Progenitor cell of endocrine pancreas (in vitro differentiated cells): ENCODE results near the gene RBL2. TPM values are rescaled to one million over a fixed set of nuclear protein-coding genes. Genes with fewer than 3 reads are reported as not detected.

ENCODE experiments used
- DNase-seq: peaks from one replicate; pipeline ENCODE4 v3.0.0; 2021; ENCODE audit warnings: low spot score; ENCODE audit not compliant: unreplicated experiment
- H3K27ac Mint-ChIP-seq: 2 replicates; pipeline ENCODE4 v1.8.0; 2021; ENCODE audit warnings: mild to moderate bottlenecking, moderate library complexity, mixed read lengths
- H3K27me3 Mint-ChIP-seq: 2 replicates; pipeline ENCODE4 v1.8.0; 2021; ENCODE audit warnings: mixed read lengths
- H3K36me3 Mint-ChIP-seq: 2 replicates; pipeline ENCODE4 v1.8.0; 2022; ENCODE audit warnings: mixed read lengths; ENCODE audit not compliant: insufficient read depth
- H3K4me1 Mint-ChIP-seq: 2 replicates; pipeline ENCODE4 v1.8.0; 2021; ENCODE audit warnings: low read depth, mixed read lengths
- H3K4me3 Mint-ChIP-seq: 2 replicates; pipeline ENCODE4 v1.8.0; 2021; ENCODE audit warnings: low read depth, mild to moderate bottlenecking, moderate library complexity, mixed read lengths
- H3K9me3 Mint-ChIP-seq: 2 replicates; pipeline ENCODE4 v1.8.0; 2021; ENCODE audit warnings: low read depth, mixed read lengths
- total RNA-seq: library from RNA; stranded (reverse); gene quantifications from 2 replicates; pipeline ENCODE4 v1.2.1, GENCODE V29; 2021
- TF ChIP-seq, protein P1 (sequence below): fragments of 200-600 bp; sonication (generic); IDR thresholded peaks from one replicate; pipeline ENCODE4 v1.5.0; 2021; ENCODE audit warnings: antibody characterized with exemption, mild to moderate bottlenecking; ENCODE audit not compliant: unreplicated experiment

RBL2 gene
- total RNA-seq, 1 donor from 2014 or later, result 37.7 TPM

GRCh38 chr16:53501216-53501859 lies 67.1 kb downstream of the RBL2 start:
- Mint-ChIP-seq H3K27me3 (no peaks in the 10 kb centered on the region), H3K4me1 (peaks cover 24% of the 10 kb centered on the region), H3K27ac (peak overlapping the region; percentile 98), H3K9me3 (no peaks in the 10 kb centered on the region), H3K4me3 (peak overlapping the region; percentile 90), H3K36me3 (peaks cover 7% of the 10 kb centered on the region)
- TF ChIP-seq, protein P1, sequence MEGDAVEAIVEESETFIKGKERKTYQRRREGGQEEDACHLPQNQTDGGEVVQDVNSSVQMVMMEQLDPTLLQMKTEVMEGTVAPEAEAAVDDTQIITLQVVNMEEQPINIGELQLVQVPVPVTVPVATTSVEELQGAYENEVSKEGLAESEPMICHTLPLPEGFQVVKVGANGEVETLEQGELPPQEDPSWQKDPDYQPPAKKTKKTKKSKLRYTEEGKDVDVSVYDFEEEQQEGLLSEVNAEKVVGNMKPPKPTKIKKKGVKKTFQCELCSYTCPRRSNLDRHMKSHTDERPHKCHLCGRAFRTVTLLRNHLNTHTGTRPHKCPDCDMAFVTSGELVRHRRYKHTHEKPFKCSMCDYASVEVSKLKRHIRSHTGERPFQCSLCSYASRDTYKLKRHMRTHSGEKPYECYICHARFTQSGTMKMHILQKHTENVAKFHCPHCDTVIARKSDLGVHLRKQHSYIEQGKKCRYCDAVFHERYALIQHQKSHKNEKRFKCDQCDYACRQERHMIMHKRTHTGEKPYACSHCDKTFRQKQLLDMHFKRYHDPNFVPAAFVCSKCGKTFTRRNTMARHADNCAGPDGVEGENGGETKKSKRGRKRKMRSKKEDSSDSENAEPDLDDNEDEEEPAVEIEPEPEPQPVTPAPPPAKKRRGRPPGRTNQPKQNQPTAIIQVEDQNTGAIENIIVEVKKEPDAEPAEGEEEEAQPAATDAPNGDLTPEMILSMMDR, result no peak
- DNase-seq, result no peak

GRCh38 chr16:53502331-53503269 lies 68.3 kb downstream of the RBL2 start, which contains the start of gene AKTIP:
AKTIP (minus strand) TSS chr16:53503209; CDS start chr16:53500259, 2,950 bp downstream.
- Mint-ChIP-seq H3K9me3 (no peaks in the 10 kb centered on the region), H3K4me1 (peaks cover 24% of the 10 kb centered on the region), H3K4me3 (peak within 1 kb of the TSS; percentile 90), H3K27me3 (no peaks in the 10 kb centered on the region), H3K36me3 (peaks cover 7% of the 10 kb centered on the region), H3K27ac (peak within 1 kb of the TSS; percentile 98)
- peak; percentile 56 for DNase-seq
- TF ChIP-seq, protein P1, result no peak

DNA sequence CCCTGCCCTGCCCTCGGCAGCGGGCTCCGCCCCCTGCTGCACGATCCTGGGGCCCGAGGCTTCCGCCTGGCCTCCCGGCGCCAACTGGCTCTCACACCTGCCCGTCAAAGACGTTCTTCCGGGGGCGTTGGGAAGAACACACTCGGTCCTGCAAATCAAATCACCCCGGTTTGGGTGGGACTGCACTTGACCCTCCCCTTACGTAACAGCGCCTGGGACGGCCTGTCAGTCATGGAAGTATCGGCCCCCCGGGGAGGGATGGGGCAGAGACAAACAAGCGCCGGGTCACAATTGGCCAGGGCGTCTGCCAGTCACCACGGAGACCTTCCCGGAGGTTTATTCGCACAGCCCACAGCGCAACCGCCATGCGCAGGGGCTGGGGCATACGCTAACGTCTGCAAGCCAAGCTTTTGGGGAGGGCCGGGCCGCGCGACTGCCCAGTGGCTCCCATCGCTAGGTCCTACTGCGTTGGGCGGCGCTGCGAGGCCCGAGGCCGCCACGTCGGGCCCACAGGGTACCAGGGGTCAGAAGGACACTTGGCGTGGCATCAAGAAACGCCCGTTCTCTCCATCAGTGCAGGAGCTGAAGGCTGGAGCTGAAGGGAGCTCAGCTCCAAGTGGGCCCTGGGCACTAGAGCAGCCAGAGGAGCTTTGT lies 69.1 kb downstream of the RBL2 start:
- H3K9me3 Mint-ChIP-seq, result no peaks in the 10 kb centered on the region
- peak overlapping the region; percentile 87 for H3K4me3 Mint-ChIP-seq
- H3K27me3 Mint-ChIP-seq, result no peaks in the 10 kb centered on the region
- peak overlapping the region; percentile 97 for H3K27ac Mint-ChIP-seq
- TF ChIP-seq, protein P1, result no peak
- DNase-seq, result peak; percentile 100
- peaks cover 3% of the 10 kb centered on the region for H3K36me3 Mint-ChIP-seq
- peaks cover 24% of the 10 kb centered on the region for H3K4me1 Mint-ChIP-seq

DNA sequence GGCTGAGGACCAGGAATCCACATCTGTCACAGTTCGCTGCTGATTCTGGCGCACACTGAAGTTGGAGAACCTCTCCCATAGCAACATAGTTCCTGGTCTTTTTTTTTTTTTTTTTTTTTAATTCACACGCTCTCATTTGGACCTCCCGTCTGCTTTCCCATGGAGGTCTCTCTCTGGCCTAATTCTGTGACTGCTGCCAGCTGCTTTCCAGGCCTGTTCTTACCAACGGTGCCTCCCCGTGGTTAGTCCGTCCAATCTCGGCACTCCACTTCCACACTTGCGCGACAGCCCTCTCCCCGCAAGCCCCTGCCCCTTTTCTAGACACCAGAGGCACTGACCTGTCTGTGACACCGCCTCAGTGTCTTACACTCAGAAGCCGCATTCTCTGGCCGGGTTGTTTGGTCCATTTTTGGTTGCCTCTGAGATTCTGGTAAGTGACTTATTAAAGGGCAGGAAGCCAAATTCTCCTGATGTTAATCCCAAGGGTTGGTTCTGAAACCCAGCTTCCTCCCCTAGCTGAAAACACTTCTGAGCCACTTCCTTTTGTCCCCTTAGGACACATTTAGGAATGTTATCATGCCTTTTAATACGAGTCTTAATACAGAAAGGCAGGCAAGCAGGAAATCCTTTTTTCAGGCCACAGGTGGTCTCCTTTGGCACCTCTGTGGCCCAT lies 69.9 kb downstream of the RBL2 start:
- Mint-ChIP-seq H3K4me3 (peak overlapping the region; percentile 87), H3K9me3 (no peaks in the 10 kb centered on the region), H3K27me3 (no peaks in the 10 kb centered on the region), H3K36me3 (peaks cover 1% of the 10 kb centered on the region), H3K4me1 (peaks cover 24% of the 10 kb centered on the region), H3K27ac (peak overlapping the region; percentile 98)
- peak; percentile 23 for DNase-seq
- TF ChIP-seq, protein P1, result no peak
